GM12878 (cell line): ENCODE measurements around the gene TCHP. TPM values are rescaled to one million over a fixed set of nuclear protein-coding genes. Genes with fewer than 3 reads are reported as not detected.
"Not testable (repeated sequence)": the region's sequence is repeated elsewhere in the genome, so short reads cannot be mapped to it uniquely, and the experiment has no call there.

Experiments used
- ATAC-seq: fragments of 200-7000 bp; cut with Tn5 transposase; 3 replicates; pipeline ENCODE4 v1.9.1; 2020; ENCODE audit warnings: mild to moderate bottlenecking, moderate library complexity
- BruUV-seq: library from RNA; stranded (reverse); fragments of 400-500 nt; replicated peaks from 2 replicates; lab custom pipeline; 2021; lab: Mats Ljungman, UMichigan
- CTCF ChIA-PET: fragments of 300-600 bp; sonication (Branson Sonifier 250); formaldehyde crosslinking; extraction: SDS; loops from one replicate; lab custom pipeline; 2021; ENCODE audit warnings: inconsistent platforms; lab: Yijun Ruan, JAX
- POLR2A ChIA-PET: fragments of 350-600 bp; formaldehyde crosslinking; extraction: SDS; loops from one replicate; lab custom pipeline; 2021; ENCODE audit warnings: inconsistent platforms; lab: Charles Lee
- RAD21 ChIA-PET: fragments of 300-600 bp; sonication (Branson Sonifier 250); formaldehyde crosslinking; loops from one replicate; lab custom pipeline; 2023; ENCODE audit warnings: antibody characterized with exemption; ENCODE audit not compliant: unreplicated experiment; lab: Charles Lee
- SMC1A ChIA-PET: fragments of 300-600 bp; sonication (Branson Sonifier 250); formaldehyde crosslinking; loops from one replicate; lab custom pipeline; 2023; ENCODE audit not compliant: unreplicated experiment, uncharacterized antibody; lab: Charles Lee
- DNase-seq: peaks from one replicate; pipeline ENCODE4 v3.0.0-alpha.2; 2011; ENCODE audit warnings: low read depth, low spot score
- FAIRE-seq: peaks from 3 replicates; lab custom pipeline; 2011; peaks lifted over from hg19 to GRCh38; lab: Jason Lieb, UNC
- H2AFZ ChIP-seq: 2 replicates; pipeline ENCODE4 v1.6.0; 2011; ENCODE audit warnings: low read depth, low read length, control low read depth; ENCODE audit not compliant: control insufficient read depth
- H3K27ac ChIP-seq: 2 replicates; pipeline ENCODE4 v1.5.1; 2011; ENCODE audit warnings: control low read depth; ENCODE audit not compliant: control insufficient read depth, insufficient read depth
- H3K27me3 ChIP-seq, 2 experiments: replicated peaks in 1 of 2; 2 replicates each; pipeline versions ENCODE4 v1.6.0 to v1.6.1; 2011; ENCODE audit warnings: low read length in 1 of 2; ENCODE audit not compliant: control insufficient read depth in 2 of 2, insufficient read depth in 2 of 2
- H3K36me3 ChIP-seq, 2 experiments: 2 replicates each; pipeline ENCODE4 v1.5.1; 2011; ENCODE audit warnings: low read length in 1 of 2; ENCODE audit not compliant: control insufficient read depth in 2 of 2, insufficient read depth in 2 of 2
- H3K4me1 ChIP-seq: 2 replicates; pipeline ENCODE4 v1.6.1; 2011; ENCODE audit warnings: mild to moderate bottlenecking, low read length, moderate library complexity, mixed read lengths; ENCODE audit not compliant: control insufficient read depth, insufficient read depth
- H3K4me2 ChIP-seq: 2 replicates; pipeline ENCODE4 v1.6.0; 2011; ENCODE audit warnings: control low read depth; ENCODE audit not compliant: control insufficient read depth, insufficient read depth
- H3K4me3 ChIP-seq: fragments of 200-600 bp; sonication (generic); 2 replicates; pipeline ENCODE4 v1.5.1; 2016
- H3K79me2 ChIP-seq: 2 replicates; pipeline ENCODE4 v1.6.0; 2011; ENCODE audit warnings: low read length; ENCODE audit not compliant: control insufficient read depth, insufficient read depth
- H3K9ac ChIP-seq: 2 replicates; pipeline ENCODE4 v1.8.0; 2011; ENCODE audit warnings: low read length, control low read depth, mixed read lengths; ENCODE audit not compliant: control insufficient read depth, insufficient read depth
- H3K9me3 ChIP-seq: replicated peaks from 3 replicates; pipeline ENCODE4 v1.5.1; 2011; ENCODE audit warnings: mild to moderate bottlenecking, low read length; ENCODE audit not compliant: control insufficient read depth, insufficient read depth
- H4K20me1 ChIP-seq: 2 replicates; pipeline ENCODE4 v1.6.0; 2011; ENCODE audit not compliant: control insufficient read depth, insufficient read depth
- BMI1 ChIP-seq: fragments of 450-650 bp; IDR thresholded peaks from 2 replicates; pipeline ENCODE4 v1.6.1; 2016; ENCODE audit warnings: mild to moderate bottlenecking, moderate library complexity, borderline replicate concordance
- E2F4 ChIP-seq: IDR thresholded peaks from 2 replicates; pipeline ENCODE4 v1.6.1; 2012; ENCODE audit warnings: low read depth, low read length, improper control_type of control experiment
- GATAD2B ChIP-seq: fragments of 450-650 bp; conservative IDR thresholded peaks from 2 replicates; pipeline ENCODE4 v1.6.1; 2017; ENCODE audit warnings: low read depth, mild to moderate bottlenecking, moderate library complexity
- KLF5 ChIP-seq: fragments of 450-650 bp; IDR thresholded peaks from 2 replicates; pipeline ENCODE4 v1.6.1; 2014; ENCODE audit warnings: mild to moderate bottlenecking; ENCODE audit not compliant: partially characterized antibody
- MLLT1 ChIP-seq: fragments of 450-650 bp; IDR thresholded peaks from 2 replicates; pipeline ENCODE4 v1.6.1; 2016; ENCODE audit warnings: mild to moderate bottlenecking
- RELA ChIP-seq: fragments of 450-650 bp; IDR thresholded peaks from 2 replicates; pipeline ENCODE4 v1.8.0; 2014; ENCODE audit warnings: borderline replicate concordance; ENCODE audit not compliant: partially characterized antibody
- RUNX3 ChIP-seq: IDR thresholded peaks from 2 replicates; pipeline ENCODE4 v1.6.1; 2012; ENCODE audit warnings: low read length, inconsistent platforms
- YY1 ChIP-seq: IDR thresholded peaks from 2 replicates; pipeline ENCODE4 v1.6.1; 2011; ENCODE audit warnings: low read depth, mild to moderate bottlenecking, low read length
- ZNF24 ChIP-seq: fragments of 450-650 bp; IDR thresholded peaks from 2 replicates; pipeline ENCODE4 v1.6.1; 2017; ENCODE audit warnings: antibody characterized with exemption, mild to moderate bottlenecking
- WGBS: methylation state at CpG from one replicate; pipeline ENCODE4 v1.1.6; 2016; ENCODE audit warnings: low lambda C conversion rate; ENCODE audit not compliant: insufficient replicate concordance, insufficient coverage; ENCODE audit errors: missing lambda C conversion rate; 5-methylcytosine and 5-hydroxymethylcytosine counted together
- in situ Hi-C: fragments of 300-500 bp; cut with MboI; formaldehyde crosslinking; loops from 9 replicates; pipeline ENCODE4 v1.14.3; 2018; ENCODE audit warnings: mixed read lengths
- intact Hi-C: fragments of 100-400 bp; cut with micrococcal nuclease; formaldehyde crosslinking; loops from one replicate; pipeline ENCODE4 v1.14.2; 2022; ENCODE audit not compliant: unreplicated experiment
- polyA plus RNA-seq, 11 experiments: library from polyadenylated mRNA; depleted of rRNA in 4 of 11; unstranded in 6 of 11; stranded (reverse) in 5 of 11; fragments of >200 nt; fragmentation: Nextera tagmentation in 4 of 11; fragmentation: Illumina TruSeq in 1 of 11; extraction: Ambion mirVana in 4 of 11; extraction: Trizol in 1 of 11; gene quantifications; 1 replicate in 1 of 11; 2 replicates in 10 of 11; pipeline versions ENCODE4 v1.2.1 to v1.2.3, GENCODE V29; 2011 to 2016; ENCODE audit warnings: inconsistent platforms in 2 of 11, missing spikeins in 2 of 11, low read depth in 1 of 11
- total RNA-seq, 4 experiments: library from RNA; depleted of rRNA in 3 of 4; stranded (reverse); fragments of >200 nt in 3 of 4; fragmentation: Illumina TruSeq in 1 of 4; extraction: Trizol in 1 of 4; gene quantifications; 2 replicates each; pipeline versions ENCODE4 v1.2.1 to v1.2.3, GENCODE V29; 2013 to 2021

The TCHP gene
- total and polyA plus RNA-seq, 10 of the 15 experiments (the other 5 are each of a cell fraction or from before 2014, with no cell fraction given), result 4.8 to 18.6 (median 15.0) TPM

- CTCF ChIA-PET, result interaction anchor here (1.2 to 1.5 kb wide), 2 partner anchors 47 to 48 kb away, joined by 3 to 4 read pairs; no protein-coding TSS in a partner anchor
- peaks cover 22% of the 10 kb centered on the region for H3K79me2 ChIP-seq
- RAD21 ChIA-PET, ATAC-seq, in situ Hi-C loops, H3K4me1 ChIP-seq, DNase-seq, H3K9me3 ChIP-seq, FAIRE-seq, BruUV-seq, intact Hi-C loops, SMC1A ChIA-PET, H3K27me3 ChIP-seq, H4K20me1 ChIP-seq: not testable (repeated sequence)
- peak overlapping the region; percentile 78 for H3K9ac ChIP-seq
- peak overlapping the region; percentile 95 for H2AFZ ChIP-seq
- peaks cover 6 to 13% of the 10 kb centered on the region in 2 experiments; a peak in 3 of 4 replicates for H3K36me3 ChIP-seq
- POLR2A ChIA-PET, result interaction anchor here (1.3 kb wide), 1 partner anchor 11 kb away, joined by 5 read pairs; no protein-coding TSS in a partner anchor
- peak overlapping the region; percentile 93 for H3K4me3 ChIP-seq
- peak; percentile 93 for TF ChIP-seq MLLT1
- WGBS, result 96% methylated on average over 15 of the region's 15 CpGs
- H3K4me2 ChIP-seq, result peak overlapping the region; percentile 85; the same call in 1 of the 2 replicates
- peak overlapping the region; percentile 68 for H3K27ac ChIP-seq
Observed at GRCh38 chr12:109899345-109899744, 729 bp upstream of the TCHP start.

- ChIA-PET SMC1A (interaction anchor here (0.7 to 1.9 kb wide), 4 partner anchors 9 to 41 kb away, joined by 3 to 6 read pairs (median 4); no protein-coding TSS in a partner anchor), CTCF (interaction anchor here (0.8 to 2.1 kb wide), 7 partner anchors 12 to 56 kb away, joined by 3 to 14 read pairs (median 5); no protein-coding TSS in a partner anchor), RAD21 (interaction anchor here (0.7 to 1.5 kb wide), 8 partner anchors 12 to 530 kb away, joined by 3 to 4 read pairs (median 4); no protein-coding TSS in a partner anchor), POLR2A (interaction anchor here (0.8 to 1.2 kb wide), 4 partner anchors 9 to 56 kb away, joined by 3 to 4 read pairs (median 3); no protein-coding TSS in a partner anchor)
- Histone ChIP-seq H3K9me3 (no peaks in the 10 kb centered on the region), H3K4me3 (peak overlapping the region; percentile 93), H4K20me1 (no peaks in the 10 kb centered on the region), H3K79me2 (peaks cover 22% of the 10 kb centered on the region), H3K9ac (peak overlapping the region; percentile 78), H3K36me3 (peaks cover 13 to 15% of the 10 kb centered on the region in 2 experiments; a peak in 3 of 4 replicates), H3K4me1 (no peaks in the 10 kb centered on the region), H2AFZ (peak overlapping the region; percentile 95), H3K27me3 (no peaks in the 10 kb centered on the region), H3K27ac (peak overlapping the region; percentile 68), H3K4me2 (peak overlapping the region; percentile 85)
- DNase-seq (no peak), ATAC-seq (peak; percentile 58), FAIRE-seq (peak; percentile 13)
- no TSS peak for BruUV-seq
- in situ Hi-C loops (no loop called here), intact Hi-C loops (no loop called here)
- 9% methylated on average over 16 of the region's 16 CpGs for WGBS
- no peak for TF ChIP-seq RUNX3
- no peak for TF ChIP-seq YY1
- TF ChIP-seq E2F4, result no peak
- no peak for TF ChIP-seq BMI1
- no peak for TF ChIP-seq RELA
- TF ChIP-seq GATAD2B, result no peak
- no peak for TF ChIP-seq KLF5
- no peak for TF ChIP-seq ZNF24
Observed at GRCh38 chr12:109900752-109901580, 892 bp downstream of the TCHP start.
